Endothelial cell of umbilical vein (primary cell): Measurements from ENCODE around the gene FBXL19. TPM values are rescaled to one million over a fixed set of nuclear protein-coding genes. Genes with fewer than 3 reads are reported as not detected.

Experiments
- BruUV-seq: library from RNA; stranded (reverse); fragments of 400-500 nt; replicated peaks from 2 replicates; lab custom pipeline; 2021; lab: Mats Ljungman, UMichigan
- CTCF ChIA-PET: fragments of 300-600, 350-600 bp; sonication (Branson Sonifier 250); formaldehyde crosslinking; loops from one replicate; lab custom pipeline; 2021; ENCODE audit warnings: antibody characterized with exemption, inconsistent platforms; lab: Charles Lee
- POLR2A ChIA-PET: fragments of 300-600, 350-600 bp; sonication (Branson Sonifier 250); formaldehyde crosslinking; loops from one replicate; lab custom pipeline; 2021; ENCODE audit warnings: antibody characterized with exemption, inconsistent platforms; lab: Charles Lee
- DNase-seq: peaks from one replicate; pipeline ENCODE4 v3.0.0-alpha.2; 2011; ENCODE audit warnings: low read depth, low spot score
- FAIRE-seq: peaks from 2 replicates; lab custom pipeline; 2011; peaks lifted over from hg19 to GRCh38; lab: Jason Lieb, UNC
- H2AFZ ChIP-seq: 2 replicates; pipeline ENCODE4 v1.6.0; 2012; ENCODE audit warnings: low read depth, low read length, control low read depth, inconsistent platforms
- H3K27ac ChIP-seq: 2 replicates; pipeline ENCODE4 v1.5.1; 2011; ENCODE audit warnings: low read depth, mild to moderate bottlenecking, control low read depth, low read length, moderate library complexity; ENCODE audit not compliant: insufficient read depth
- H3K27me3 ChIP-seq, 2 experiments: 2 replicates each; pipeline versions ENCODE4 v1.6.0 to v1.6.1; 2011; ENCODE audit warnings: low read length in 2 of 2, mixed read lengths in 1 of 2; ENCODE audit not compliant: control insufficient read depth in 2 of 2, insufficient read depth in 2 of 2
- H3K36me3 ChIP-seq, 2 experiments: 2 replicates in 1 of 2; 3 replicates in 1 of 2; pipeline ENCODE4 v1.5.1; 2011; ENCODE audit warnings: low read length in 2 of 2, mild to moderate bottlenecking in 1 of 2, moderate library complexity in 1 of 2; ENCODE audit not compliant: control insufficient read depth in 2 of 2, insufficient read depth in 2 of 2; ENCODE audit errors: extremely low read depth in 1 of 2
- H3K4me1 ChIP-seq: 3 replicates; pipeline ENCODE4 v1.5.1; 2011; ENCODE audit warnings: mild to moderate bottlenecking, low read length; ENCODE audit not compliant: control insufficient read depth, insufficient read depth; ENCODE audit errors: extremely low read depth
- H3K4me2 ChIP-seq: 2 replicates; pipeline ENCODE4 v1.6.1; 2011; ENCODE audit warnings: low read length, control low read depth, mixed read lengths; ENCODE audit not compliant: insufficient read depth
- H3K4me3 ChIP-seq, 3 experiments: fragments of 200-600 bp in 1 of 3; sonication (generic), shearing (Covaris generic) in 1 of 3; replicated peaks in 1 of 3; 2 replicates each; pipeline ENCODE4 v1.5.1; 2011 to 2016; ENCODE audit warnings: control low read depth in 3 of 3, low read length in 3 of 3, mild to moderate bottlenecking in 2 of 3, inconsistent platforms in 1 of 3, low read depth in 1 of 3, moderate library complexity in 1 of 3; ENCODE audit not compliant: insufficient read depth in 1 of 3
- H3K79me2 ChIP-seq: 2 replicates; pipeline ENCODE4 v1.6.0; 2012; ENCODE audit warnings: low read length, inconsistent platforms; ENCODE audit not compliant: control insufficient read depth, insufficient read depth
- H3K9ac ChIP-seq: replicated peaks from 2 replicates; pipeline ENCODE3; 2011; ENCODE audit warnings: low read length, control low read depth; ENCODE audit not compliant: insufficient read depth; ENCODE audit errors: extremely low read depth
- H3K9me1 ChIP-seq: replicated peaks from 3 replicates; pipeline ENCODE4 v1.6.0; 2011; ENCODE audit warnings: mild to moderate bottlenecking, low read length; ENCODE audit not compliant: control insufficient read depth, insufficient read depth; ENCODE audit errors: extremely low read depth
- H3K9me3 ChIP-seq: replicated peaks from 2 replicates; pipeline ENCODE4 v1.5.1; 2012; ENCODE audit warnings: low read length, inconsistent platforms; ENCODE audit not compliant: control insufficient read depth, insufficient read depth
- H4K20me1 ChIP-seq: replicated peaks from 2 replicates; pipeline ENCODE3; 2011; ENCODE audit warnings: mild to moderate bottlenecking, low read length; ENCODE audit not compliant: control insufficient read depth, insufficient read depth; ENCODE audit errors: extremely low read depth
- EZH2 ChIP-seq: IDR thresholded peaks from 2 replicates; pipeline ENCODE4 v1.6.1; 2012; ENCODE audit warnings: borderline replicate concordance, low read depth, mild to moderate bottlenecking, moderate library complexity, low read length, inconsistent platforms; ENCODE audit not compliant: severe bottlenecking
- FOS ChIP-seq: IDR thresholded peaks from 2 replicates; pipeline ENCODE4 v1.6.1; 2011; ENCODE audit warnings: mild to moderate bottlenecking, low read length, moderate library complexity, borderline replicate concordance; ENCODE audit not compliant: insufficient read depth
- GATA2 ChIP-seq: IDR thresholded peaks from 2 replicates; pipeline ENCODE4 v1.7.0; 2011; ENCODE audit warnings: low read depth, mild to moderate bottlenecking, moderate library complexity, mixed read lengths, low read length; ENCODE audit not compliant: insufficient read length, insufficient read depth
- JUN ChIP-seq: IDR thresholded peaks from 2 replicates; pipeline ENCODE4 v1.6.1; 2011; ENCODE audit warnings: borderline replicate concordance, low read depth; ENCODE audit not compliant: insufficient read length, insufficient read depth
- MYC ChIP-seq: IDR thresholded peaks from one replicate; pipeline ENCODE4 v1.6.1; 2011; ENCODE audit warnings: mild to moderate bottlenecking, low read depth, low read length
- POLR2A ChIP-seq: IDR thresholded peaks from 2 replicates; pipeline ENCODE4 v1.6.1; 2012; ENCODE audit warnings: low read depth, mild to moderate bottlenecking, control low read depth, low read length
- POLR2AphosphoS5 ChIP-seq: IDR thresholded peaks from 2 replicates; pipeline ENCODE4 v1.6.1; 2012; ENCODE audit warnings: low read depth, mild to moderate bottlenecking, control low read depth, low read length, moderate library complexity; ENCODE audit not compliant: insufficient read depth
- dilution Hi-C: fragments of 300-500 bp; cut with MboI; formaldehyde crosslinking; loops from one replicate; pipeline ENCODE4 v1.15.0; 2019; ENCODE audit warnings: low sequenced_read_pairs; ENCODE audit not compliant: extremely low pct_ligation_motif_present
- intact Hi-C: fragments of 100-400 bp; cut with micrococcal nuclease; formaldehyde crosslinking; loops from one replicate; pipeline ENCODE4 v1.10.0; 2022
- polyA plus RNA-seq, 4 experiments: library from polyadenylated mRNA; depleted of rRNA in 3 of 4; stranded (reverse) in 3 of 4; unstranded in 1 of 4; fragments of >200 nt; gene quantifications; 2 replicates each; pipeline versions ENCODE4 v1.2.1 to v1.2.3, GENCODE V29; 2011 to 2012; ENCODE audit warnings: missing spikeins in 1 of 4
- total RNA-seq: library from RNA; stranded (reverse); gene quantifications from 2 replicates; pipeline ENCODE4 v1.2.3, GENCODE V29; 2021
- TF ChIP-seq, protein P1 (sequence below): IDR thresholded peaks from 2 replicates; pipeline ENCODE4 v1.6.1; 2011; ENCODE audit not compliant: insufficient read depth, insufficient read length
- TF ChIP-seq, protein P2 (sequence below), 2 donors: IDR thresholded peaks; 1 replicate in 1 of 2; 2 replicates in 1 of 2; pipeline ENCODE4 v1.5.1; 2011; ENCODE audit warnings: low read length in 2 of 2, mild to moderate bottlenecking in 2 of 2, moderate library complexity in 2 of 2, control low read depth in 1 of 2, inconsistent platforms in 1 of 2, low read depth in 1 of 2; ENCODE audit not compliant: insufficient read depth in 1 of 2; ENCODE audit errors: extremely low read depth in 1 of 2

The FBXL19 gene
- total and polyA plus RNA-seq, 2 donors (not counting 3 experiments of a cell fraction or from before 2014, with no cell fraction given): 22.1 to 38.0 TPM

GRCh38 chr16:30961384-30961783, 38.0 kb downstream of the FBXL19 start:
- no peak overlapping the region for H3K4me2 ChIP-seq
- intact Hi-C loops: no loop called here
- H3K36me3 ChIP-seq: peaks cover 26 to 47% of the 10 kb centered on the region in 2 experiments
- FAIRE-seq (no peak), DNase-seq (no peak)
- H2AFZ ChIP-seq: no peak overlapping the region
- no peak overlapping the region for H3K9ac ChIP-seq
- POLR2A ChIA-PET: no interaction called here
- CTCF ChIA-PET: no interaction called here
- H3K27me3 ChIP-seq: no peaks in the 10 kb centered on the region
- no peaks in the 10 kb centered on the region for H4K20me1 ChIP-seq
- no TSS peak for BruUV-seq
- no peak overlapping the region for H3K4me3 ChIP-seq
- no peaks in the 10 kb centered on the region for H3K9me3 ChIP-seq
- TF ChIP-seq POLR2AphosphoS5 (no peak), JUN (no peak), EZH2 (no peak), MYC (no peak), GATA2 (no peak), FOS (no peak), POLR2A (no peak)
- TF ChIP-seq, protein P1, sequence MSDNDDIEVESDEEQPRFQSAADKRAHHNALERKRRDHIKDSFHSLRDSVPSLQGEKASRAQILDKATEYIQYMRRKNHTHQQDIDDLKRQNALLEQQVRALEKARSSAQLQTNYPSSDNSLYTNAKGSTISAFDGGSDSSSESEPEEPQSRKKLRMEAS: no peak
- TF ChIP-seq, protein P2, sequence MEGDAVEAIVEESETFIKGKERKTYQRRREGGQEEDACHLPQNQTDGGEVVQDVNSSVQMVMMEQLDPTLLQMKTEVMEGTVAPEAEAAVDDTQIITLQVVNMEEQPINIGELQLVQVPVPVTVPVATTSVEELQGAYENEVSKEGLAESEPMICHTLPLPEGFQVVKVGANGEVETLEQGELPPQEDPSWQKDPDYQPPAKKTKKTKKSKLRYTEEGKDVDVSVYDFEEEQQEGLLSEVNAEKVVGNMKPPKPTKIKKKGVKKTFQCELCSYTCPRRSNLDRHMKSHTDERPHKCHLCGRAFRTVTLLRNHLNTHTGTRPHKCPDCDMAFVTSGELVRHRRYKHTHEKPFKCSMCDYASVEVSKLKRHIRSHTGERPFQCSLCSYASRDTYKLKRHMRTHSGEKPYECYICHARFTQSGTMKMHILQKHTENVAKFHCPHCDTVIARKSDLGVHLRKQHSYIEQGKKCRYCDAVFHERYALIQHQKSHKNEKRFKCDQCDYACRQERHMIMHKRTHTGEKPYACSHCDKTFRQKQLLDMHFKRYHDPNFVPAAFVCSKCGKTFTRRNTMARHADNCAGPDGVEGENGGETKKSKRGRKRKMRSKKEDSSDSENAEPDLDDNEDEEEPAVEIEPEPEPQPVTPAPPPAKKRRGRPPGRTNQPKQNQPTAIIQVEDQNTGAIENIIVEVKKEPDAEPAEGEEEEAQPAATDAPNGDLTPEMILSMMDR (IDR thresholded peaks at IDR 0.05; ENCODE audit: extremely low read depth in 1 of 2, insufficient read depth in 1 of 2, low read depth in 1 of 2, low read length in 2 of 2): no peak
- H3K4me1 ChIP-seq: peaks cover 8% of the 10 kb centered on the region
- peaks cover 14% of the 10 kb centered on the region for H3K79me2 ChIP-seq
- H3K9me1 ChIP-seq: no peaks in the 10 kb centered on the region
- dilution Hi-C loops: no loop called here
- no peak overlapping the region for H3K27ac ChIP-seq
